ENCODE measurements around the gene NANOGP8. TPM values are rescaled to one million over a fixed set of nuclear protein-coding genes. Genes with fewer than 3 reads are reported as not detected.

Gene NANOGP8
- total RNA-seq, 1 experiment from 2014 or later: 88.4 TPM

- no peaks in the 10 kb centered on the region for H3K4me1 ChIP-seq (ENCODE audit: insufficient read depth, low read length)
- H3K4me1 Mint-ChIP-seq: 0 out of 4 replicates have a peak, but pooled peaks cover 0 to 2% of the 10 kb centered on the region in 2 experiments
- H3K9me3 ChIP-seq (ENCODE audit: control insufficient read depth, low read depth, low read length): no peaks in the 10 kb centered on the region
- no peak for TF ChIP-seq CTCF (conservative IDR thresholded peaks at IDR 0.05)
- no peak overlapping the region for H3K4ac ChIP-seq (ENCODE audit: low read depth, low read length)
- H2BK20ac ChIP-seq (ENCODE audit: low read depth, low read length, poor library complexity, severe bottlenecking): no peak overlapping the region
- no peak overlapping the region for H2BK15ac ChIP-seq (ENCODE audit: low read depth, low read length)
- no peaks in the 10 kb centered on the region for H3K36me3 Mint-ChIP-seq (ENCODE audit: insufficient read depth in 1 of 3, low read depth in 3 of 3)
- H2BK5ac ChIP-seq (ENCODE audit: insufficient read length, low read length): no peak overlapping the region
- no peak overlapping the region for H3K18ac ChIP-seq (ENCODE audit: insufficient read length, low read depth, low read length)
- no peaks in the 10 kb centered on the region for H3K79me1 ChIP-seq (ENCODE audit: insufficient read depth, low read depth, low read length, poor library complexity, severe bottlenecking)
- H3K79me2 ChIP-seq (ENCODE audit: insufficient read depth, low read length): no peaks in the 10 kb centered on the region
- no peak overlapping the region for H2AK5ac ChIP-seq (ENCODE audit: insufficient read length, low read length)
- no CpG with 5 or more reads among the region's 4 CpGs for WGBS (ENCODE audit: extremely low coverage, insufficient read length, low lambda C conversion rate)
- no peaks in the 10 kb centered on the region for H3K27me3 ChIP-seq (ENCODE audit: insufficient read depth, low read length)
- H4K91ac ChIP-seq (ENCODE audit: insufficient read length, low read depth, low read length): no peak overlapping the region
- no peak overlapping the region for H3K9ac ChIP-seq (ENCODE audit: extremely low read depth, insufficient read length, low read length)
- H2BK12ac ChIP-seq (ENCODE audit: insufficient read length, low read depth, low read length): no peak overlapping the region
- no peak overlapping the region for H3K56ac ChIP-seq (ENCODE audit: insufficient read length, low read depth, low read length)
- H3K4me3 Mint-ChIP-seq: no peak overlapping the region
- no peak overlapping the region for H2BK120ac ChIP-seq (ENCODE audit: low read depth, low read length, poor library complexity, severe bottlenecking)
- H3K27ac Mint-ChIP-seq: no peak overlapping the region
- H3T11ph ChIP-seq (ENCODE audit: low read length): no peak overlapping the region
- no peaks in the 10 kb centered on the region for H3K27me3 Mint-ChIP-seq (ENCODE audit: low read depth)
- no peak overlapping the region for H3K4me2 ChIP-seq (ENCODE audit: insufficient read depth, insufficient read length, low read length)
- H3K9me3 Mint-ChIP-seq: no peaks in the 10 kb centered on the region
- no peak overlapping the region for H2AFZ ChIP-seq (ENCODE audit: low read length)
- no peak for DNase-seq
- H3K23ac ChIP-seq (ENCODE audit: insufficient read length, low read depth, low read length): no peak overlapping the region
- no peaks in the 10 kb centered on the region for H4K20me1 ChIP-seq (ENCODE audit: control insufficient read depth, insufficient read depth, insufficient read length)
- no peak overlapping the region for H3K14ac ChIP-seq (ENCODE audit: insufficient read depth, low read length)
- H4K5ac ChIP-seq (ENCODE audit: insufficient read length, low read depth, low read length): no peak overlapping the region
- no peak overlapping the region for H3K27ac ChIP-seq (ENCODE audit: insufficient read length, low read depth, low read length)
- H3K23me2 ChIP-seq (ENCODE audit: insufficient read length, low read depth, low read length, poor library complexity, severe bottlenecking): no peaks in the 10 kb centered on the region
- H4K8ac ChIP-seq (replicated peaks; ENCODE audit: insufficient read length, low read depth, low read length): no peak overlapping the region
Measured at GRCh38 chr15:35129361-35129760, 44.3 kb upstream of the NANOGP8 start.
